Endothelial cell of umbilical vein (primary cell): ENCODE results near the gene CCDC66. TPM values are rescaled to one million over a fixed set of nuclear protein-coding genes. Genes with fewer than 3 reads are reported as not detected.

Source experiments
- BruUV-seq: library from RNA; stranded (reverse); fragments of 400-500 nt; replicated peaks from 2 replicates; lab custom pipeline; 2021; lab: Mats Ljungman, UMichigan
- CTCF ChIA-PET: fragments of 300-600, 350-600 bp; sonication (Branson Sonifier 250); formaldehyde crosslinking; loops from one replicate; lab custom pipeline; 2021; ENCODE audit warnings: antibody characterized with exemption, inconsistent platforms; lab: Charles Lee
- POLR2A ChIA-PET: fragments of 300-600, 350-600 bp; sonication (Branson Sonifier 250); formaldehyde crosslinking; loops from one replicate; lab custom pipeline; 2021; ENCODE audit warnings: antibody characterized with exemption, inconsistent platforms; lab: Charles Lee
- DNase-seq: peaks from one replicate; pipeline ENCODE4 v3.0.0-alpha.2; 2011; ENCODE audit warnings: low read depth, low spot score
- FAIRE-seq: peaks from 2 replicates; lab custom pipeline; 2011; peaks lifted over from hg19 to GRCh38; lab: Jason Lieb, UNC
- H2AFZ ChIP-seq: 2 replicates; pipeline ENCODE4 v1.6.0; 2012; ENCODE audit warnings: low read depth, low read length, control low read depth, inconsistent platforms
- H3K27ac ChIP-seq: 2 replicates; pipeline ENCODE4 v1.5.1; 2011; ENCODE audit warnings: low read depth, mild to moderate bottlenecking, control low read depth, low read length, moderate library complexity; ENCODE audit not compliant: insufficient read depth
- H3K27me3 ChIP-seq, 2 experiments: 2 replicates each; pipeline versions ENCODE4 v1.6.0 to v1.6.1; 2011; ENCODE audit warnings: low read length in 2 of 2, mixed read lengths in 1 of 2; ENCODE audit not compliant: control insufficient read depth in 2 of 2, insufficient read depth in 2 of 2
- H3K36me3 ChIP-seq, 2 experiments: 2 replicates in 1 of 2; 3 replicates in 1 of 2; pipeline ENCODE4 v1.5.1; 2011; ENCODE audit warnings: low read length in 2 of 2, mild to moderate bottlenecking in 1 of 2, moderate library complexity in 1 of 2; ENCODE audit not compliant: control insufficient read depth in 2 of 2, insufficient read depth in 2 of 2; ENCODE audit errors: extremely low read depth in 1 of 2
- H3K4me1 ChIP-seq: 3 replicates; pipeline ENCODE4 v1.5.1; 2011; ENCODE audit warnings: mild to moderate bottlenecking, low read length; ENCODE audit not compliant: control insufficient read depth, insufficient read depth; ENCODE audit errors: extremely low read depth
- H3K4me2 ChIP-seq: 2 replicates; pipeline ENCODE4 v1.6.1; 2011; ENCODE audit warnings: low read length, control low read depth, mixed read lengths; ENCODE audit not compliant: insufficient read depth
- H3K4me3 ChIP-seq, 3 experiments: fragments of 200-600 bp in 1 of 3; sonication (generic), shearing (Covaris generic) in 1 of 3; replicated peaks in 1 of 3; 2 replicates each; pipeline ENCODE4 v1.5.1; 2011 to 2016; ENCODE audit warnings: control low read depth in 3 of 3, low read length in 3 of 3, mild to moderate bottlenecking in 2 of 3, inconsistent platforms in 1 of 3, low read depth in 1 of 3, moderate library complexity in 1 of 3; ENCODE audit not compliant: insufficient read depth in 1 of 3
- H3K79me2 ChIP-seq: 2 replicates; pipeline ENCODE4 v1.6.0; 2012; ENCODE audit warnings: low read length, inconsistent platforms; ENCODE audit not compliant: control insufficient read depth, insufficient read depth
- H3K9ac ChIP-seq: replicated peaks from 2 replicates; pipeline ENCODE3; 2011; ENCODE audit warnings: low read length, control low read depth; ENCODE audit not compliant: insufficient read depth; ENCODE audit errors: extremely low read depth
- H3K9me1 ChIP-seq: replicated peaks from 3 replicates; pipeline ENCODE4 v1.6.0; 2011; ENCODE audit warnings: mild to moderate bottlenecking, low read length; ENCODE audit not compliant: control insufficient read depth, insufficient read depth; ENCODE audit errors: extremely low read depth
- H3K9me3 ChIP-seq: replicated peaks from 2 replicates; pipeline ENCODE4 v1.5.1; 2012; ENCODE audit warnings: low read length, inconsistent platforms; ENCODE audit not compliant: control insufficient read depth, insufficient read depth
- H4K20me1 ChIP-seq: replicated peaks from 2 replicates; pipeline ENCODE3; 2011; ENCODE audit warnings: mild to moderate bottlenecking, low read length; ENCODE audit not compliant: control insufficient read depth, insufficient read depth; ENCODE audit errors: extremely low read depth
- CTCF ChIP-seq, 2 donors: IDR thresholded peaks; 1 replicate in 1 of 2; 2 replicates in 1 of 2; pipeline ENCODE4 v1.5.1; 2011; ENCODE audit warnings: low read length in 2 of 2, mild to moderate bottlenecking in 2 of 2, moderate library complexity in 2 of 2, control low read depth in 1 of 2, inconsistent platforms in 1 of 2, low read depth in 1 of 2; ENCODE audit not compliant: insufficient read depth in 1 of 2; ENCODE audit errors: extremely low read depth in 1 of 2
- EZH2 ChIP-seq: IDR thresholded peaks from 2 replicates; pipeline ENCODE4 v1.6.1; 2012; ENCODE audit warnings: borderline replicate concordance, low read depth, mild to moderate bottlenecking, moderate library complexity, low read length, inconsistent platforms; ENCODE audit not compliant: severe bottlenecking
- FOS ChIP-seq: IDR thresholded peaks from 2 replicates; pipeline ENCODE4 v1.6.1; 2011; ENCODE audit warnings: mild to moderate bottlenecking, low read length, moderate library complexity, borderline replicate concordance; ENCODE audit not compliant: insufficient read depth
- GATA2 ChIP-seq: IDR thresholded peaks from 2 replicates; pipeline ENCODE4 v1.7.0; 2011; ENCODE audit warnings: low read depth, mild to moderate bottlenecking, moderate library complexity, mixed read lengths, low read length; ENCODE audit not compliant: insufficient read length, insufficient read depth
- JUN ChIP-seq: IDR thresholded peaks from 2 replicates; pipeline ENCODE4 v1.6.1; 2011; ENCODE audit warnings: borderline replicate concordance, low read depth; ENCODE audit not compliant: insufficient read length, insufficient read depth
- MAX ChIP-seq: IDR thresholded peaks from 2 replicates; pipeline ENCODE4 v1.6.1; 2011; ENCODE audit not compliant: insufficient read depth, insufficient read length
- MYC ChIP-seq: IDR thresholded peaks from one replicate; pipeline ENCODE4 v1.6.1; 2011; ENCODE audit warnings: mild to moderate bottlenecking, low read depth, low read length
- POLR2A ChIP-seq: IDR thresholded peaks from 2 replicates; pipeline ENCODE4 v1.6.1; 2012; ENCODE audit warnings: low read depth, mild to moderate bottlenecking, control low read depth, low read length
- POLR2AphosphoS5 ChIP-seq: IDR thresholded peaks from 2 replicates; pipeline ENCODE4 v1.6.1; 2012; ENCODE audit warnings: low read depth, mild to moderate bottlenecking, control low read depth, low read length, moderate library complexity; ENCODE audit not compliant: insufficient read depth
- dilution Hi-C: fragments of 300-500 bp; cut with MboI; formaldehyde crosslinking; loops from one replicate; pipeline ENCODE4 v1.15.0; 2019; ENCODE audit warnings: low sequenced_read_pairs; ENCODE audit not compliant: extremely low pct_ligation_motif_present
- intact Hi-C: fragments of 100-400 bp; cut with micrococcal nuclease; formaldehyde crosslinking; loops from one replicate; pipeline ENCODE4 v1.10.0; 2022
- polyA plus RNA-seq, 4 experiments: library from polyadenylated mRNA; depleted of rRNA in 3 of 4; stranded (reverse) in 3 of 4; unstranded in 1 of 4; fragments of >200 nt; gene quantifications; 2 replicates each; pipeline versions ENCODE4 v1.2.1 to v1.2.3, GENCODE V29; 2011 to 2012; ENCODE audit warnings: missing spikeins in 1 of 4
- total RNA-seq: library from RNA; stranded (reverse); gene quantifications from 2 replicates; pipeline ENCODE4 v1.2.3, GENCODE V29; 2021

Gene CCDC66
- total and polyA plus RNA-seq, 2 donors (not counting 3 experiments of a cell fraction or from before 2014, with no cell fraction given), result 5.0 to 20.7 TPM

GRCh38 chr3:56591262-56591661, 34.3 kb downstream of the CCDC66 start:
- no peak overlapping the region for H2AFZ ChIP-seq
- intact Hi-C loops, result no loop called here
- H3K27me3 ChIP-seq, result no peaks in the 10 kb centered on the region
- dilution Hi-C loops, result no loop called here
- POLR2A ChIA-PET, result no interaction called here
- H3K36me3 ChIP-seq, result no peaks in the 10 kb centered on the region
- no peaks in the 10 kb centered on the region for H4K20me1 ChIP-seq
- H3K9me3 ChIP-seq, result no peaks in the 10 kb centered on the region
- DNase-seq (no peak), FAIRE-seq (no peak)
- H3K4me2 ChIP-seq, result no peak overlapping the region
- H3K27ac ChIP-seq, result no peak overlapping the region
- H3K9me1 ChIP-seq, result no peaks in the 10 kb centered on the region
- H3K79me2 ChIP-seq, result no peaks in the 10 kb centered on the region
- TF ChIP-seq POLR2AphosphoS5, result no peak
- no peak for TF ChIP-seq CTCF (IDR thresholded peaks at IDR 0.05; ENCODE audit: extremely low read depth in 1 of 2, insufficient read depth in 1 of 2, low read depth in 1 of 2, low read length in 2 of 2)
- TF ChIP-seq JUN, result no peak
- no peak for TF ChIP-seq MYC
- TF ChIP-seq GATA2, result no peak
- no peak for TF ChIP-seq POLR2A
- no peak for TF ChIP-seq EZH2
- no peak for TF ChIP-seq FOS
- no peak for TF ChIP-seq MAX
- CTCF ChIA-PET, result interaction anchor here (0.9 kb wide), 1 partner anchor 27 kb away, joined by 3 read pairs; no protein-coding TSS in a partner anchor
- no TSS peak for BruUV-seq
- H3K4me1 ChIP-seq, result no peaks in the 10 kb centered on the region
- no peak overlapping the region for H3K9ac ChIP-seq
- H3K4me3 ChIP-seq, result no peak overlapping the region
